Fibroblast of upper back skin (primary cell): Measurements from ENCODE around the gene THAP5.

Experiments
- DNase-seq: peaks from one replicate; pipeline ENCODE4 v3.0.0-alpha.2; 2013

The THAP5 gene

DNA sequence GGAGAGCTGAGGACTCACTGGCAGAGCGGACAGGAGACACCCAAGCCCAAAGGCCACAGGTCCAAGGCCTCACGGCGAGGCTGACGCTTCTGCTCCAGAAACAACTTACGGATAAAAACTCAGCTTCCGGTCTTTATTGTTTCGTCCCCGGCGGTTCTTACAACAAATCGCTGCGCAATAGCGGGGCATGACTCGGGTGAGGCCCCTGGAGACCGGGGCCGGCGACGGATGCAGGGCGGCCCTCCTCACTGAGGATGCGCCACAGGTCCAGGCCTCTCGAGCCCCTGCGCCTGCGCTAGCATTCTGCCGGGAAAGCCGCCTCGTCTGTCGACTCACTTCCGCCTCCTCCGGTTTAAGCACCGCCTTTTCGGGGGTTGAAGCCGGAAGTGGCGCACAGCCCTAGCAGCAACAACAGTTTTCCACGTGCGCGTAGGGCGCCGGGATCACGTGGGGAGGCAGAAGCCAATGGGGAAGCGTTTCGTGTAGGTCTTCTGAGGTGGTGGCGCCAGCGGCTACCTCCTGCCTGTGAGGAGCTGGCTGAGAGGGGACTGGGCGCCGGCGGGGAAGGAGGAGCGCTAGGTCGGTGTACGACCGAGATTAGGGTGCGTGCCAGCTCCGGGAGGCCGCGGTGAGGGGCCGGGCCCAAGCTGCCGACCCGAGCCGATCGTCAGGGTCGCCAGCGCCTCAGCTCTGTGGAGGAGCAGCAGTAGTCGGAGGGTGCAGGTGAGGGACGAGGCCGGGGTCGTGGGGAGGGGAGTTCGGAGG is at the start of gene THAP5, which contains the start of gene DNAJB9:
Gene THAP5, minus strand, starts transcription at position 326 of the 765 bp plus-strand sequence. Its CDS starts 137 bp downstream, at position 189.
Gene DNAJB9, plus strand, starts transcription at position 494 of the 765 bp plus-strand sequence. CDS start 1,853 bp downstream, outside the sequence.
- peak; percentile 99 for DNase-seq

GRCh38 chr7:108618056-108618455 is 48.5 kb upstream of the THAP5 start:
- no peak for DNase-seq

DNA sequence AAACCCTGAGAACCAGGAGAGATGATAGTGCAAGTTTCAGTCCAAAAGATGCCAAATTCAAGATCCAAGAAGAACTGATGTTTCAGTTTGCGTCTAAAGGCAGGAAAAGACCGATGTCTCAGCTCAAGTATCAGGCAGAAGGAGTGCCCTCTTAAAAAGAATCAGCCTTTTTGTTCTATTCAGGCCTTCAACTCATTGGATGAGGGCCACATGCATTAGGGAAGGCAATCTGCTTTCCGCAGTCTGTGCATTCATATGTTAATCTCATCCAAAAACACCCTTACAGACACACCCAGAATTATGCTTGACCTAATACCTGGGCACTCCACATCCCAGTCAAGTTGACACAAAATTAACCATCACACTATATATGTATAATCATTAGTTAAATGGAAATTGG is 45.4 kb upstream of the THAP5 start:
- no peak for DNase-seq

GRCh38 chr7:108613949-108614381 is 44.5 kb upstream of the THAP5 start:
- DNase-seq = no peak

DNA sequence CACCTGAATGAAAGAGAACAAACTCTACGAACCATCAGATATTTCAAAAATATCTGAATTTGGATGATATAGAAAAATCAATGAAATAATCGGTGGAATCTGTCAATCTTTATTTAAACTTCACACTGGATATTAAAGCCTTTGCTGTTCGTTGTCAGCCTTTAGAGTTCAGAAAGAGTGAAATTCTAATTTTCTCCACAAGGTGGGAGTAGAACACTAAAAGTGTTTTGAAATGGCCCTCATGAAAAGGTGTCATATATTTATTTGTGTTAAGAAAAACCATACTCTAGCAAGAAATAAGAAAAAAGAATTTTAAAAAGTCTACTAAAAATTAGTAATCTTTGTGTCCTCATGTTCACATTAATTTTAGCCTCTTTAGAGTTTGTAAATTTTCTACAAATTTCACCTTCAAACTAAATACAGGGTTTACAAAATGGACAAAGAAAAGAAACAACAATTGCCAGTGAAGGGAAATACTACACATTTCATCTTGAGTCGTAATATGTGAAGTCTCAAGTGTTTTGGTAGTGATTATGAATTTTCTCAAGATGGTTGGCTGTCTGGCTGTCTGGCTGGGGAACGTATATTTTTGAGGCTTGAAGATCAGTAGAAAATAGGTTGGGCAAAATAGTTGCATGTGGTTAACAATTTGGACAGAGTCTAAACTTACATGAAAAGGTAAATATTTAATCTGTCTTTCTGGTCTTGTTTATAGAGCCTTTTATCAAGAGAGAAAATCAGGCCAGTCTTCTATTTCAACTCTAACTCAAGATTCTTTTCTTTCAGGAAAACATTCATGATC is 43.8 kb upstream of the THAP5 start:
- peak; percentile 37 for DNase-seq

GRCh38 chr7:108611268-108611667 is 41.8 kb upstream of the THAP5 start:
- no peak for DNase-seq

DNA sequence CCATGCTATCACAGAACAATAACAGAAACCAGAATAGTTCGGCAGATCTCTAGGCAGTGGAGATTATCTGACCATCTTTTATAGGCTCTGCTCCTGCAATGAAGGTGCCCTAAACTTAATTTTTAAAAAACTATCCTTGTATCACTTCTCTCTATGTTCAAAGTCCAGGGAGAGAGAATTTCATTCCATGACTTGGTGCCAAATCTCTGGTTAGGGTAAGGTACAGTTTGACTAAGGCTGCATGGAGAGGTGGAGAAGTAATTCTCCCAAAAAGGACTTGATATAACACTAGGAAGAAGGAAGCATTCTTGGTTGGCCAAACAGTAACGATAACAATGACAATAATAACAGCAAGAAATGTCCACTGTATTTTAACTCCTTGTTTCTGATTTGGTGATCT is 40.1 kb upstream of the THAP5 start:
- DNase-seq = no peak

- DNase-seq = peak; percentile 16
Measured at GRCh38 chr7:108605559-108606201, 36.2 kb upstream of the THAP5 start.

DNA sequence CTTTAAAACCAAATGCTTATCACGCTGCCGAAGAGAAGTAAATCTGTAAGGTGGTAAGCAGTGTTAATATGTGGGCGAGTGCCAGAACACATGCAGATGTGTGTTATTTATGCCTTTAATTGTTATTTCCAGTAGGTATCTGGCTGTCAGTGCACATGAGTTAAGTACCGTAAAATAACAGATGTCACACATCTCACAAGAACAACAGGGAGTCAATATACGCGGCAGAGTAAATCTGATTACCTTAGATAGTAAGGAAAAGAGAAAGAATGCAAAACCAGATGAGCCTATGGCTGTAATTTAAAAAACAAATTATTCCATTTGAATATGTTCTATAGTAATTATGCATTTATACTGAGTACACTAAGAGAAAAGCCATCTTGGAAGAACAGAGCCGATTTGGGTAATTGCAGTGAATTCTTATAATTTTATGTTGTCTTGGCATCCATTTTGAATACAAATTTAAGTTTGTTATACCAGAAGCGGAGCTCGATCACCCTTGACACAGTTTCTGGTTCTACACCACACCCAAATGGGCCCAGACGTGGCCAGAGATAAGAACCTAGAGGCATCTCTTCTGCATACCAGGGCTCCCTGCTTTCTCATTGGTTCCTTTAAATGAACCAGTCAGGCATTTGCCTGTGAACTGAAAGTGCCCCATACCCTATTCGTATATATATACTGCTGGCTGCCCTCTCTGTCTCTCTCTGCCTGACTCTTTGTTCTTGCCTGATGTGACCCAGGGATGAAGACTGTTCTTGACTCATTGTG is 35.0 kb upstream of the THAP5 start:
- DNase-seq = no peak

- no peak for DNase-seq
Measured at GRCh38 chr7:108603656-108604306, 34.3 kb upstream of the THAP5 start.

- no peak for DNase-seq
Measured at GRCh38 chr7:108600399-108600798, 30.9 kb upstream of the THAP5 start.

- DNase-seq = no peak
Measured at GRCh38 chr7:108598914-108599580, 29.5 kb upstream of the THAP5 start.

- DNase-seq = no peak
Measured at GRCh38 chr7:108598153-108598552, 28.6 kb upstream of the THAP5 start.

DNA sequence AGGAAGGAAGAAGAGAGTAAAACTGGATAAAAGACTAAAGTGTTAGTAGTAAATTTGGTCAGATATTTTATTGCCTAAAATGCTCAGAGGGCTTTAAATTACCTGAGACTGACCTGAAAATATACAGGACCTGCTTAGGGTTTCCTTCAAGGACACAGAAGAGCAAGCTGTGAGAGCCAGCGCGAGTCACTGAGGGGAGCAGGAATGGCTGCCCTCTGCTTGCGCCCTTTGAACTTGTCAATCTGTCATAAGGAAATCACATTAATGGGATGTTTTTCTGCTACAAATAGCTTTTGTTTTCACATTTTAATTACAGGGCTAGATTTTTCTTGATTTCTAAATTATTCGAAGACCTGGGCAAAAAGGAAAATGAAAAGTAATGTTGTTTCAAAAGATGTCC is 27.1 kb upstream of the THAP5 start:
- DNase-seq = no peak

DNA sequence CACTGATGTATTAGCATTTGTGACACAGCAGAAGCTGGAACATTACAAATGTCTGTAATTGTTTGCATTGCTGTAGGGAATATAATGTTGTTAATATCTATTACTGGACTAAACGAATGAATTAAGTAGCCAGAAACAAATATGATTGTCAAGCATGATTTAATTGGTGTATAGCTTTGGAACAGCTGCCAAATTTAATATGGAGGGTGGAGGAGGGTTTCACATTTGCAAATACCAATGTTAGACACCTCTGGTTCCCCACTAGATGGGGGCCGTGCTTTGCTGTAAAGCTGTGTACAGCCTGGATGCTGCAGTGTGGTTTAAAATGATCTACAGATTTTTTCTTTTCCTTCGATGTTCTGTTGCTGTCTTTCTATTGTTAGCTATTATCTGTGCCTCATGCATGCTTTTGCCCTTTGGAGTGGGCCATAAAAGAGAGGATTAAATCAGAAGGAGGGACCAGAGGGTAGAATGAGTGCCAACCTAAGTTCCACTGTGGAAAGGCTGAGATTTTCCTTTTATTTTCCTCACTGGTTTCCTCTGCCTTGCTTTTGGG is 23.2 kb upstream of the THAP5 start:
- DNase-seq = peak; percentile 22

DNA sequence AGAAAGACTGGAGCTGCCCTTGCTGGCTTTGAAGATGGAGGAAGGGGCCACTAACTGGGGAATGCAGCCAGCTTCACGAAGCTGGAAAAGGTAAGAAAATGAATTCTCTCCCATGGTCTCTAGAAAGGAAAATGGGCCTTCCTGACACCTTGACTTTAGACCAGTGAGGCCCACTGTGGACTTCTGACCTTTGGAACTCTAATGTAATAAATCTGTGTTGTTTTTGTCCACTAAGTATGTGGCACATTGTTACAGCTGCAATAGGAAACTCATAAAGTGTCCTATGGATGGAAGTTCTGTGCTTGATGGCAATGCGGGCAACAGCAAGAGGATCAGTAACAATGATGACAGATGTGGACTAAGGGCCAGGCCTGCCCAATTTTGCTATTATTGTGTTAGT is 21.1 kb upstream of the THAP5 start:
- DNase-seq = no peak

DNA sequence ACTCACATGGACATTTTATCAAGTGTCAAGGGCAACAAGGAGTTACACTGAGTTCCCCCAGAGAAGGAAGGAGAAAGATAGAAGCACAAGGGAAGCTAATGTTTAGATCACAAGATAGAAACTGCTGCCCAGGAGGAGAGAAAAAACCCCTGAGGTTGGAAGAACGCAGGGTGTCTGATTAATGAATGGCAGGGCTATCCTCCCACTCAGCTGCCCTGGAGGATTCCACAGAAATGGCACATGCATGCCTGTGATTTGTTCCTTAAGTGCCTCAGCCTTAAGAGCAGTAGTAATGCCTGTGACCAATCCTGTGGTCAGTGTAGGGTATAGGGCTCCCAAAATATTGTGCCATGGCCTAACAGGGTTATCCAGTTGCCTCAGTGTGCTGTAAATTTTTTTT is 20.4 kb upstream of the THAP5 start:
- DNase-seq = no peak

DNA sequence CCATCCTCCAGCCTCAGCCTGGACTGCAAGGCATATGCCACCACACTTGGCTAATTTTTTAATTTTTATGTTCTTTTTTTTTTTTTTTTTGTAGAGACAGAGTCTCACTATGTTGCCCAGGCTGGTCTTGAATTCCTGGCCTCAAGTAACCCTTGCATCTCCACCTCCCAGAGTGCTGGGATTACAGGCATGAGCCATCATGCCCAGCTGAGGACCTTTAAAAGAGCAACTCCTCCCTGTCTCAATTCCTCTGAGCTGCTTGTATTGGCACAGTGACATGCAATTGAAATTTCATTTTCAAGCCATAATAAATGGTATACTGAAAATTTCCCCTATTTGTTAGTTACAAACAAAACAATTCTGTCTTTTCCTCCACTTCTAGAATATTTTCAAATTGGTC is 19.7 kb upstream of the THAP5 start:
- DNase-seq = no peak

GRCh38 chr7:108586274-108586710 is 16.8 kb upstream of the THAP5 start:
- DNase-seq = no peak

DNA sequence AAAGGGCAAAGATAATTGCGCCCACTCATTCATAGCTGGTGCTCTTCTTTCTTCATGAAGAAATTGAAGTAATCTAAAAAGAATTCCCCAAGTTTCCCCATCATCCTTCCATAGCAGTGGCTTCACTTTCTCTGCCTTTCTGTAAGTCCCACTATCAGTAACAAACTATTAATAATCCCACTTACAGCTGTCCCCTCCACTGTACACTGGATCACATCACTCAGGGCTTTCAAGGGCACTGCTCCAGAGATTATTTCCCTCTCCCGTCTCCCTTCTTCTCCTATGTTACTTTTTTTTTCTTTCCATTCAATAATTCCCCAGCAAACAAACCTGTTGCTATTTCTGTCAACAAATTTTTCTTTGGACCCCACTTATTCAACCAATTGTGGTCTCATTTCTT is 16.3 kb upstream of the THAP5 start:
- DNase-seq = no peak

DNA sequence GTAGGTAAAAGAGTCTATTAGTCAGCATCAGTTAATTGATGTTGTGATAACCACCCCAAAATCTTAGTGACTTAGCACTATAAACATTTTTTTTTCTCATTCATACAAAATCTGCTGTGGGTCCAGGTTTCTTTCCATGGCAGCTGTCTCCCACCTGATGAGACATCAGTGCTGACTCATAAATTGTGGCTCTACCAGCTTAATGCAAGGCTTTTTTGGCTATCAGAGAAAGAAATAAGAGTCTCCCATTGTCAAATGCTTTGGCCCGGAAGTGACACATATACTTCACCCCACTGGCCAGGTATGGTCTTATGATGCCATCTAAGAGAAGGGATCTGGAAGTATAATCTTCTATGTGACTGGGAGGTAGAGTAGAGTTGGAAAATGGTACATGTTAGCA is 14.7 kb upstream of the THAP5 start:
- no peak for DNase-seq
